Activated CD4-positive, alpha-beta T cell treated with anti-CD3 and anti-CD28 coated beads for 48 hours (primary cell): ENCODE results near the gene PRKCE.

Experiments
- DNase-seq: peaks from one replicate; pipeline ENCODE4 v3.0.0-alpha.2; 2020

Gene PRKCE

DNA sequence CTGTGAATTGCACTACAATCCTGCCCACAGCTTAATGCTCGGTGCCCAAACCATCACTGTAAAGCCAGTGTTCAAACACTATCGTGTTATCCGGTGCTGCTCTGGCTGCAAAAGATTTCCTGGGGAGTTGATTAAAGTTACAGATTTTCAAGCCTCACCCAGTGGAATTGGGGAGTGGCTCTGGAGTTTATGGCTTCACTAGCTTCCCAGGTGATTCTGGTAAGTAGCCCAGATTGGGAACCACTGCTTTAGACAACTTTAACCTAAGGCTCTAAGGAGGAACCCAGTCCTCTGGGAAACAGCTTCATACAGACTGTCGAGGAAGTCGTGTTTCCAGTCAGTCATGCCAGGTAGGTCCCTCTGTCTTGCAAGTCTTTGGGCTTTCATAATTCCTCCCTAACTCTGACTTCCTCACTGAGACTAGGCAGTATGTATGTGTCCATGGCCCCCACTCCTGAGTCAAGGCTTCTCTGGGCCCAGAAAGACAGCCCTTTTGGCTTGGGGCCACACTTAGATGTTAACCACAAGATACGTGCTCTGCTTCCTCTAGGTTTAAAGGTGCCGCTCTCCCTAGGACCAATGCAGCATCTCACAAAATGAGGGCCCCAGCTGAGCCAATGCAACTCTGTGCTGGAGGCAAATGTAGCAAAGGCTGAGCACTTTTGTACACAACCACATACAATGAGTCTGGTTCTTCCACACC, 299.7 kb downstream of the PRKCE start:
- DNase-seq: no peak

DNA sequence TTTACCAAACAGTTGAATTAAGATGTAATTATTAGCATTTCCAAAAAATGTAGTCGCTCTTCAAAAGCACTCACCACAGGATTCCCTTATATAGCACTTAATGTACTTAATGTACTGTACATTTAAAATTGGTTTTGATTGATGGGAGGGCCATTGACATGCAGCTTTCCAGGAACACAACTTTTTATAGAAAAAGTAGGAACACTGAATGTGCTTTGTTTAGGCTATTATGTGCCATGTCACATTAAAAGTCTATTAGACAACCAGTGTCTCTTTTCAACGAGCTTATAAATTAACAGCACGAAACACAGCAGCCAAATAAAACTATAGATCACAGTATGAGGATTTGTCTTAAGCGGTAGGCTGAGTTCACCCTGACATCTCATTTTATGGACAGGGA, 301.1 kb downstream of the PRKCE start:
- DNase-seq: no peak

DNA sequence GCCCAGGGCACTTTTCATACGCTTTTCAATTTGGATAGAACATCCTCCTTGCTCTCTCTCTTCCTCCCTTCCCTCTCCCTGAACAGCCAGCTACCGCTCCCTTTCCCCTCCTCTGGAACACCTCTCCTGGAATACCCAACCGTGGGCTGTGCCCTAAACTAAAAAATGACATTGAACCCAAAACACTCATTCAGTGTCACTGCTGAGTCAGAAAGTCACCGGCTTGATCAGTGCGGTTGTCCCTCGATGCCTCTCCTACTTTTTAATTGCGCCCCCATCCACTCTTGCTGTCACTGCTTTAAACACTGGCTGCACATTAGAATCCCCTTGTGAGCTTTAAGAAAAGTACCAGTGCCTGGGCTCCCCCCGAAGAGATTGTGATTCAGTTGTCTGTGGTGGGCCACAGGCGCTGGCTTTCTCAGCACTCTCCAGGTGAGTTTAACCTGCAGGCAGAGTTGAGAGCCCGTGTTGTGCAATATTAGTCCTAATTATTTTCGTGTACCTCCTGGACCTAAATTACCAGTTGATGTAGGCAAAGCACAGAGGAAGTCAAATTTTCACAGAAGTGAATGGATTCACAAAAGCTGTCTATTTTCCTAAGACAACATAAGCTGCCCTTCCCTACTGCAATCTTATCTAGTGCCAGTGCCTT, 302.0 kb downstream of the PRKCE start:
- no peak for DNase-seq

DNA sequence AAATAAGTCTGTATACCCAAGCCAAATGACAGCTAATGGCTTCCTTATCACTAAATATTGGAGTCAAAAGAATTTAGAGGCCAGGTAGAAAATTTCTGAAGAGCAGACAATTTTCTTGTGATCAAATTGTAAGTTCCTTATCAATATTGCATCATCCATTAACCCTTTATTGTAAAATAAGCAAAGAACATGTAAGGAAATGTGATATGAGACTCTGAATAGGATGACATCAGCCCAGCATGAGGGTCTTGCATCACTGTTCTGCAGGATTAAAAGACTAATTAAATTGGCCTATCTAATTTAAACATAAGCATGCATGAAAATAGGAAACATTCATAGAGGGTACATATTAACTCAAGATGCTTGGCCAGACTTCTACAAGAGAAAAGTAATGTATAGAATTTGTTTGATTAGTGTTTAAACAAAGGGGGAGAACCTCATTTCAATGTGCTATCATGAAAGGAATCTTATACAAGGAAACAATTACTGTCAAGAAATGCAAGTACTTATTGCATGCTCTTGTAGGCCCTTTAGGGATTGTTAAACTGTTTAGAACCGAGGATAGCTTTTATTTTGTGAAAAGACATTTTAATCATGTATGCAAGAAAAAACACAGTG, 302.9 kb downstream of the PRKCE start:
- no peak for DNase-seq

DNA sequence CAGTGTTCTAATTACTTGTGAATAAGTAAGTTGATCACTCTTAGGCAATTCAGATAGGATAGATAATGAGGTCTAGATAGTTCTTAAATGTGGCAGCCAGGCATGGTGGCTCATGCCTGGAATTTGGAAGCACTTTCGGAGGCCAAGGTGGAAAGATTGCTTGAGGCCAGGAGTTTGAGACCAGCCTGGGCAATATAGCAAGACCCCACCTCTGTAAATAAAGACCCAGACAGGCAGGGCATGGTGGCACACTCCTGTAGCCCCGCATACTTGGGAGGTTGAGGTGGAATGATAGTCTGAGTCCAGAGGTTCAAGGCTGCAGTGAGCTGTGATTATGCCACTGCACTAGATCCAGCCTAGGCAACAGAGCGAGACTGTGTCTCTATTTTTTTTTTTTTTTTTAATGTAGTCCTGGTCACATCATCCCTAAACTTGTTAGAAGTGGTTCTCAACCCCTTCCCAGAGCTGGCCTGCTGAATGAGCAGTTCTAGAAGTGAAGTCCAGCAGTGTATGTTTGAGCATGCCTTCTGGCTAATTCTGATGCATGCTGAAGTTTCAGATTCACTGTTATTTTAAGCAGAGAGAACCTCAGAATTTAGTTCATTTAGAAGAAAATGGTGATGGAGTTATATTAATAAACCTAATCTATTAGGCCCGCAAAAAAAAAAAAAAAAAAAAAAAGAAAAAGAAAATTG, 306.2 kb downstream of the PRKCE start:
- no peak for DNase-seq

DNA sequence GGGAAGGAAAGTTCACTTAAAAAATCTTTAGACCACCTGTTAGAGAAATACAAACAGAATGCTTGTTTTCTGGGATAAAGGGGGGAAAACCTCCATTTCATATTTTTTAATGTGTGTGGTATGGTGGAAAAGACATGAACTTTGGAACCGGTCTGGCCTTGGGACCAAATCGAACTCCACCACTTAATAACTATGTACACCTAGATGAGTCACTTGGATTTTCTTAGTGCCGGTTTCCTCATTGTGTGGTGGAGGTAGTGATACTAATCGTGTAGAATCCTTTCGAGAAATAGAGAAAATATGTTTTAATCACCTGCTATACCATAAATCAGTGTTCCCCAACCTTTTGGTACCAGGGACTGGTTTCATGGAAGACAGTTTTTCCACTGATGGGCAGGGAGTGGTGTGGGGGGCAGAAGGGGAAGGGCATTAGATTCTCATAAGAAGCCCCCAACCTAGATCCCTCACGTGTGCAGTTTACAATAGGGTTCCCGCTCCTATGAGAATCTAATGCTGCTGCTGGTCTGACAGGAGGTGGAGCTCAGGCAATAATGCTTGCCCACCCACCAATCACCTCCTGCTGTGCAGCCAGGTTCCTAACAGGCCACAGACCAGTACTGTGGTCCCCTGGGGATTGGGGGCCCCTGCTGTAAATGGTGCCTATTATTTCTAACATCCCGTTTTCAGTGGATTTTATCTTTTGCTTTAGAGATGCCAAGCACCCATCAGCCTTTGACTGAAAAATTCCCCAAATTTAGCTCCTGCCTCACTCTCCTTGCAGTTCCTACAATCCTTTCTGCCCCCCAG, 308.8 kb downstream of the PRKCE start:
- no peak for DNase-seq

DNA sequence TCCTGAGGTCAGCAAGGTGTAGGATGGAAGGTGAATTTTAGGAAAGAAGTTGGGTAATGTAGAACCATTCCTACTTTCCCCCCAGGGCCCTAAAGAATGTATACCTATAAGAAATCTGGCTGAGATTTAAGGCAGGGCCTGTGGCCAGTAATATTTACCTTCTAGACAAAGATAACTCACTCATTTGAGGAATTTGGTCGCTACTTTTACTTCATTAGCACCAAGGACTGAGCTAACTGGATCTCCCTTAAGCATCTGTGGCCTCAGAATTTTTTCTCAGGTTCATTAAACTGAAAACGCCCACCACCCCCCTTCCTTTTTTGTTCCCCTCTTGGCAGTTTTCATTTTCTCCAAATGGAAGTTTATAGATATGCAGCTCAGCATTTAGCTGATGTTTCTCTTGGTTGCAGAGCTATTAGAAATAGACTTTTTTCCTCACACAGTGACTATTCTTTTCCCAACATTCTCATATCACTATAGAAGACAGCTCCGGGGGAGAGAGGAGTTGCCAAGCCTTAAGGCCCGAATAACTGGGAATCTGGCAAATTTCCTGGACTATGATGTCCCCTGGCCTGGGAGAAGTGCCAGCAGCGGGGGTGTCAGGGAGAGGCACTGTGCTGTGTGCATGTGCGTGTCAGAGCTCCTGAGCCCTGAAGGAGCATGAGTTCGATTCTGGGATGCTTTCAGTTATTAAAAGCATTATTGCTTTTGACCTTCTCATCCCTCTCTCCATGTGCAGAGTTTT, 310.9 kb downstream of the PRKCE start:
- DNase-seq: no peak

DNA sequence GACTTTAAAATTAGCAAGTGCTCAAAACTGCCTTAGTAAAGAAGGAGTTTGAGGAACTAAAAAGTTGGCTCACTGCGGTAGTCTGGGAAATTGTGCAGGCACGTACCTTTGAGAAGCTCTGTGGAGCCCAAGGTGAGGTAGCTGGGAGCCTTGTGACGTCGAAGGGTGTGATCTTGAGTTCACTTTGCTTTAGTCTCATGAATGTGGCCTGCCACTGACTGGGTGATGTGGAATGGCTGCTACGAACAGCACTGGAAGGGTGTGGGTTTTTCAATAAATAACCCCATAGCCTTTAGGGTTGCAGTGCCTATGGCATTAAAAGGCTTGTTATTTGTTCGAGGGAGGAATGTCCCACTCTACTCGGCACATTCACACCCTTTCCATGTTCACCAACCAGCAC, 312.3 kb downstream of the PRKCE start:
- DNase-seq: no peak

DNA sequence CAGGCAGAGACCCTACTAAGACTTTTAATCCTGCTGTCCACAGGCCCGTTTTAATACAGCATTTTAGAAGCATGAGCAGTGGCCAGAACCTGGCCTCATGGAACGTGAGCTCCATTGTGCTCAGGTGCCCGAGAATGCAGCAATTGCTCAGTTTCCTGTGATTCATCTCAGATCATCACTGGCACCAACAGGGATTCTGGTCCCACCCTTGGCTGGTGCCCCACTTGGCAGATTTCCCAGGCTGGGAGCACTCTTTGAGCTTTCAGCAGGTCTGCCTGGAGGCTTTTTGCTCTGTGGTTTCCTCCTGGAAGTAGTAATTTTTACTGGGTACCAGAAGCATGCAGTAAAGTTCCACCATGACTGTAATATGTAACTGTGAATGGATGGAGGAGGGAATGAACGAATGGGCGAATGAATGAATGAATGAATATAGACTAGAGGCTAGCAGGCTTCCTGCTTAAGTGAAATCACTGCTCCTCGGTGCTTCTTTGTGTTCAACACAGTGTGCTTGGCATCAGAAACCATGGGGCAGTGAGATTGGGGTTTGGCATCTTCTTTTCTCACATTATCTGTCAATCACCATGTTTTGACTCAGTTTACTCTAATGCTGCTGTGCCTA, 312.9 kb downstream of the PRKCE start:
- DNase-seq: peak; percentile 14

DNA sequence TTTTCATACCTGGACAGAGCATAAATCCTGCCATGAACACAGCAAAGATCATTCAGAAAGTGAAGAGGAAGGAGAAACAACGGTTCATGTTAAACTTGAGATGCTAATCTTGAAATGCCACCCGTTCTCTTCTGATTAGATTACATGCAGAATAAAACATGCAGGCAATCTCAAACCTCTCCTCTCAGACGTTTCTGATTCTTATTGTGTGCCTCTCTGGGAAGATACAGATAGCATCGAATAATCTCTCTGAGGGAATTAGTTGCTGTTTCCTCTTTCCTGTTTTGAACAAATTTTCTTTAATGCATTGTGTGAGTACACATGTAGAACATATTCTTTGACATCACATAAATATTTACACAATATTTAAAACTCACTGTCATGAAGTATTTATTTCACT, 313.4 kb downstream of the PRKCE start:
- DNase-seq: no peak

DNA sequence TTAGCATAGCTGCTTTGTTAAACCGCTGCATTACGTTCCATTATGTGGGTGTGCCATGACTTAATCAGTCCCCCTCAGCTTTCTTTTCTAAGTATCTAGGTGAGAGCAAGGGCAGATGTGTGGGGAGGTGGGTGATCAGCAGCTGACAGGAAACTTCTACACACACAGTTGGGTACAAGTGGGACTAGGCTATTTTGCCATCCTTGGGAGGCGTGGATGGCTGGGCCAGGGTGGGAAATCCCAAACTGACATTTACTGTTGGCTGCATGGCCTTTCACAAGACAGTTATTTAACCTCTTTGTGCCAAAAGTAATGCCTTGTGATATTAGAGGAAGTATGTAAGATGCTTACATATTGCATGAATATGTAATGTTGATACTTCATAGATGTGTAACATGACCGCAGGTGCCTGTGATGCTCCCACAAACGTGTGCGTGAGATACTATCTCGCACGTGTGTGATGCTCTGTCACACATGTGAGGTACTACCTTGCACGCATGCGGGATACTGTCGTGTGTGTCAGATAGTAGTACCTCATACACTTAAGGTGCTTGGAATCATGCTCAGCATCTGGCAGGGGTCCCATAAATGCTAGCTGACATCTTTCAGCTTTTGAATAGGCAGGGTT, 314.5 kb downstream of the PRKCE start:
- DNase-seq: no peak

DNA sequence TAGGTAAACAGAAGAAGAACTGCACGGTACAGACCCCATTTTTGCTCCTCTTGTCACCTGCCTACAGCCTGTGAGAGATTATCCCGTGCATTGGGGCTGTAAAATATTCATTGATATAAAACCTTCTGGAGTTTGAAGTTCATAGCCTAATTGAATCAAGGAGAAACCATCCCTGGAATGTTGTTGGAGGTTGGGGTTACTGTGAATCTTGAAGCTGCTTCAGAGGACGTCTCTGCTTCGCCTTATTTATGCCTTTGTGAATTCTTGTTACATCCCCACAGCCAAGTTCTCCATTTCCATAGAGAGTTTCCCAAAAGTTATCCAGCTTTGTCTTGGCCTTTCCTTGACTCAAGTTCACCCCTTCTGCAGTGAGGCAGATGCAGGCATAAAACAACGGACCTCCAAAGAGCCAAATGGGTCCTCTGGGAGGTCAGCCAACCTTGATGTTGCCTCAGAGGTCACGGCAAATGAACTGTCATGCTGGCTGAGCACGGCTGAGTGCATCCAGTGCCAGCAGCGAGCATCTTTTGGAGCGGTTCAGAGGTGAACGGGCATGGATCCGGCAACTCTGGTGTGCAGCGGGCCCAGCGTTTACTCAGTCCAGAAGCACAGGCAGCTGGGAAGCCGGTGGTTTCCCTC, 317.6 kb downstream of the PRKCE start:
- no peak for DNase-seq

DNA sequence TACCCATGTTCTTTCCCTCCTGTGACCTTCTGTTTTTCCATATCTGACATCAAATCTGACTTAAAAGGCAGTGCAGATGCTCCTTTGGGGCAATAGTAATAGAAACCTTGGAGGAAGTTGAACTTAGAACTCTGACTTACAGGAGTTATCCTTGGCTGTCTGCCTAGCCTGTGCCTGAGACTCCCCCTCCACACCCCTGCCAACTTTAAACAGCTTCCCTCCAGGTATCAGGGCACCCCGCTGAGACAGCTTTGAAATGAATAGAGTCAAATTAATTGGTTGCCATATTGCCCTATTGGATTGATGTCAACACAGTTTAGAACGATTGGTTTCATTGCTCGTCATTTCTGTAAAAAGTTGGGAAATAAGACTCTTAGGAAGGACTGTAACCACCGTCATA, 322.0 kb downstream of the PRKCE start:
- no peak for DNase-seq

DNA sequence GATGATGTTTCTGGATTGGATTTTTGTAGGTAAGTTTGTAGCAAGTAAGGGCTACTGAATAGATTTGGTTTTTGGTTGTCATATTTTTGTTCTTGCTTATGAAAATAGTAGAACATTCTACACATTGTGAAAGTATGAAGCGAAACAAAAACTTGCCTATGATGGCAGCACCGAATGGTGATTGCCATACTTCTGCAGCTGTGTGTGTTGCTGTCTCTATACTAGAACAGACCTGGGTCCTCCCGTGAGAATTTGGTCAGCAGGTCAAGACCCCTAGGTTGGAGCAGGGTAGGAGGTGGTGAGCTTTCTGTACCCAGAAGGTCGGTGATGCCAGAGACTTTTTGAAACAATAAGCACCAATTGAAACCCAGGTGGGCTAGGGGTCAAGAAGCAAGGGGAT, 322.6 kb downstream of the PRKCE start:
- DNase-seq: no peak

DNA sequence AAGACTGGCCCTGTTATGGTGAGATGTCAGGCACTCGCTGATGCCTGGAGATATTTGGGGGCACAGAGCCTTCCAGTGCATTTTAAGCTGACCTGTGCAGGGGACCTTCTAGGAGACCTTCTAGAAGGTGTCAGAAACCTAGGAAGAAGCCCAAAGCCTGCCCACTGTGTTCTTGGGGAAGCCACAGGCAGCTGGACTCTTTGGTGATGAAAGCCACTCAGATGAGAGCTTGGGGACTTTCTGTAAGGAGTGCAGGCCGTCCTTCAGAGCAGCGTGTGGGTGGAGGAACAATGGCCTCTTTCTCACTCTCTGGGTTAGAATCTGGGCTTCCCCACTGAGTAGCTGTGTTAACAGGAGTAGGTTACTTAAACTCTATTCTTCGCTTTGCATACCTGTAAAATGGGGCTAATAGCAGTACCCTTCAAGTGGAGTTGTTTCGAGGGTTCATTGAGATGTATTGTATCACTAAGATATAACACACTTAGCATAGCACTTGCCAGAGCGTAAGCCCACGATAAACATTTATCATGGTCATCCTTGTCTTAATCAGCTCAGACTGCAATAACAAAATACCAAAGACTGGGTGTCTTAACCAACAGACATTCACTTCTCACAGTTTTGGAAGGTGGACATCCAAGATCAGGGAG, 323.4 kb downstream of the PRKCE start:
- no peak for DNase-seq

DNA sequence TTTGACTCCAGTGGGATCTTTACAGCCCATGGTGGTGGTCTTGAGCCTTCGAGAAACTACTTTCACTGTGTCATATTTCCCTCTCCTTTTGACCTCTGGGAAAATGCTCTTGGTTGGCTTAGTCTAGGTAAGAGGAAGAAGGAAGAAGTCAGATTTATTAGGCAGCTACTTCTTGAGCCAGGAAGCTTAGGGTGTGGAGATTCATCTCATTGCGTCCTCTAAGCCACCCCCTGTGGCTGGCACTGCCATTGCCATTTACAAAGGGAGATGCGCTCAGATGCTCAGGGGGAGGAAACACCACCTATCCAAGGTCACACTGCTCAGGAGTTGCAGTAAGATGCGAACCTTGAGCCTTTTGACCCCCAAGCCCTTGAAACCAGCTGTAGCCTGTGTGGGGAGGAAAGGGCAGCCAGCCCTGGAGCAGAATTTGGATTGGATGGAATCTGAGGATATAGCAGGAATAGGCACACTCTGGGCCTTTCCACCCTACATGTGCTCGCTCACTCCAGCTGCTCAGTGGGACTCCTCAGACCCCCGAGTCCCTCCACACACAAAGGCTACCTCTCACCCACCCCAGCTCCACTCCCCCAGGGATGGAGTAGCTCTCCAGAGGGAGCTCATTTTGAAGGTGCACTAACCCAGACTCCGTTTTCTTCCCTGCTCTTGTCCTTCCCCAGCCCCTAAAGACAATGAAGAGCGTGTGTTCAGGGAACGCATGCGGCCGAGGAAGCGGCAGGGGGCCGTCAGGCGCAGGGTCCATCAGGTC, 324.5 kb downstream of the PRKCE start:
- DNase-seq: no peak

DNA sequence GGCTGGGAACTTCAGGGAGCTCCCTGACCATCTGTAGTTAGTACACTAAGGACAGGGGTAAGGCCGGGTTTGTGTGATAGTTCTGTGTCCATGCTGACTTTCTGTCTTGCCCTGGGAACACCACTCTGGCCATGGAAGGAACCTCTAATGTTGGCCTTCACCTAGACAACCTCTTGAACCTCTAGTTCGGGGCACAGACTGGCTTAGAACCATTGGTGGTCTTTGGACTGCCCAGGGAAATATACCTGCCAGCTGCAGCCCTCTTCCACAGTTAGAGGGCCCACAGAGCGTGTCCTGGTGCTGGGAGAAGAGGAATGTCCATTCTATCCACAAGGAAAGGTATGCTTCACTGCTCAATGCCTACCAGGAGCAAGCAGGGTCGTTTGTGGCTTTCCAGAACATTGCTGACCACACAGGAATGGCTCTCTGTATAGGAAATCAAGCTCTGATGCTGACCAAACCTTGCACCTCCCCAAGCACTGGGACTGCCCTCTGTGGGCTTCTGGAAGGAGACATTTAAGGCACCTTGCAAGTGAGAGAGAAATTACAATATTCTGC, 326.9 kb downstream of the PRKCE start:
- DNase-seq: no peak

DNA sequence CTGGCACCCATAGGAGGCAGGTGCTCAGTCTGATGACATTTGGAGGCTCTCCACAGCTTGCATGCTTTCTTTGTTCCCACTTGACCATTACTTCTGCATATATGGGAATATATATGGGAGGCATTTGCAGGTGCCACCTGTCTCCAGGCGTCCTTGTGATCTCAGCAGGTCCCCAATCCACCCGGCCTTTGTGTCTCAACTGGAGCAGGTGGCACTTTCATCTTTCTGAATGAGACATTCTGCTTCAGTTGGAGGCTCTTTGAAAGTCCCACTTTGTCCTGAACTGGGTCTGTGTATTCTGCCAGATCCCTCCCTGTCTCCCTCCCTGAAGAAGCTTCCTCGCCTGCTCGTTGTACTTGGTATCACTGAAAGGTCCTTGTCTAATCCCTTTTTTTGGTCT, 327.6 kb downstream of the PRKCE start:
- DNase-seq: no peak
